ENCODE measurements around the gene TBCCD1.

TBCCD1 gene

DNA sequence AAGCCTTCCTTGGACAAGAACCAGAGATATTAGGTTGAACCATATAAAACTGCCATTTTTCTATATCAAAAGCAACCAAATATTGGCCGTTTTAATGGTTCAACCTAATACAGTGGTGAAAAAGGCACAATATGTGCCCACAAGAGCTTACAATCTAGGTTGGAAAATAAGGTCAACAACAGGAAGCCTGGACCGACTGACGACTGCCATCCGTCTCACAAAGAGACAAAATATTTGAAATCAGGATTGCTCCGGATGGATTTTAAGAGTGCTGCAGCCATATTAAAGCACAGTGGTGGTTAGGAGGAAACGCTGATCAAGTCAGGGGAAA, 47.1 kb upstream of the TBCCD1 start:
- H2AFZ ChIP-seq (ENCODE audit: low read depth, low read length): 0 out of 2 replicates have a peak overlapping the region, but pooled peaks have one; percentile 56
- no peaks in the 10 kb centered on the region for H3K9me3 ChIP-seq (ENCODE audit: insufficient read depth, low read length, severe bottlenecking)
- no peaks in the 10 kb centered on the region for H3K36me3 ChIP-seq (ENCODE audit: insufficient read depth, low read length)
- H4K20me1 ChIP-seq (ENCODE audit: insufficient read depth, low read length): no peaks in the 10 kb centered on the region
- H3K79me2 ChIP-seq (ENCODE audit: insufficient read depth, low read length): no peaks in the 10 kb centered on the region
- H3K9ac ChIP-seq (ENCODE audit: low read depth, low read length): no peak overlapping the region
- TF ChIP-seq EZH2 (IDR thresholded peaks at IDR 0.05; ENCODE audit: borderline replicate concordance, low read depth, low read length, severe bottlenecking) (no peak), CTCF (IDR thresholded peaks at IDR 0.05; ENCODE audit: borderline replicate concordance, extremely low read depth, low read length, poor library complexity, severe bottlenecking) (no peak)
- H3K4me2 ChIP-seq (ENCODE audit: insufficient read depth, low read length): 0 out of 2 replicates have a peak overlapping the region, but pooled peaks have one; percentile 41
- H3K27ac ChIP-seq (ENCODE audit: low read length): no peak overlapping the region
- H3K4me3 ChIP-seq (ENCODE audit: low read depth in 1 of 2, low read length in 2 of 2): no peak overlapping the region
- peaks cover 25% of the 10 kb centered on the region for H3K4me1 ChIP-seq (ENCODE audit: insufficient read depth, low read length)
- peaks cover 36% of the 10 kb centered on the region for H3K27me3 ChIP-seq (ENCODE audit: insufficient read depth, low read length, poor library complexity)
- no peak for ATAC-seq (ENCODE audit: insufficient read depth, low read depth)
- no peak for DNase-seq

DNA sequence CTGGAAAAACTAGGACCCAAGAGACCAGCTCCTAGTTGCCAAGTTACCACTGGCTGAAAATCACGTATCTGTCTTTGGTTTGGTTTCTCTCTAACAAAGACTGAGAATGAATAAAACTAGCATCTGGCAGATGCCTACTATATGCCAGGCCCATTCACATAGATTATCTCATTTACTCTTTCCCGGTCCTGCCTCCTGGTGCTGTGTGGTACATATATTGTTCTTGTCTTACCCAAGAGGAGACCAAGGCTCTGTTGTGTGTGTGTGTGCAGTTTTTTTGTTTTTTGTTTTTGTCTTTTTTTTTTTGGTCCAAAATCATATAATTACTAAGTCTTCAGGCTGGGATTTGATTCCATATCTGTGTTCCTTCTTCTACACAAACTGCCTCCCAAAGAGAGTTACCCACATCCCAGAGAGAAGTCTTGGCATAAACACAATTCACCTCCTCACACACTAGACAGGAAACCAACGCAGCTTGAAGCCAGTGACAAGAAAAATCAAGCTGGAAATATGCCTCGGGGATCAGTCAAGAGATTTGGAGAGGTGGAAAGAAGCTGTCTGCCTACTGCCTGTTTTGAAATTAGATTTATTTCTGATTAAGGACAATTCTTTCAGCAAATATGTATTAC, 46.6 kb upstream of the TBCCD1 start:
- DNase-seq: no peak
- peaks cover 25% of the 10 kb centered on the region for H3K4me1 ChIP-seq (ENCODE audit: insufficient read depth, low read length)
- no peak overlapping the region for H3K9ac ChIP-seq (ENCODE audit: low read depth, low read length)
- peaks cover 36% of the 10 kb centered on the region for H3K27me3 ChIP-seq (ENCODE audit: insufficient read depth, low read length, poor library complexity)
- H3K4me2 ChIP-seq (ENCODE audit: insufficient read depth, low read length): no peak overlapping the region
- TF ChIP-seq CTCF (IDR thresholded peaks at IDR 0.05; ENCODE audit: borderline replicate concordance, extremely low read depth, low read length, poor library complexity, severe bottlenecking): no peak
- TF ChIP-seq EZH2 (IDR thresholded peaks at IDR 0.05; ENCODE audit: borderline replicate concordance, low read depth, low read length, severe bottlenecking): no peak
- H3K79me2 ChIP-seq (ENCODE audit: insufficient read depth, low read length): no peaks in the 10 kb centered on the region
- no peaks in the 10 kb centered on the region for H4K20me1 ChIP-seq (ENCODE audit: insufficient read depth, low read length)
- no peaks in the 10 kb centered on the region for H3K9me3 ChIP-seq (ENCODE audit: insufficient read depth, low read length, severe bottlenecking)
- no peak for ATAC-seq (ENCODE audit: insufficient read depth, low read depth)
- no peak overlapping the region for H3K4me3 ChIP-seq (ENCODE audit: low read depth in 1 of 2, low read length in 2 of 2)
- H3K27ac ChIP-seq (ENCODE audit: low read length): no peak overlapping the region
- no peaks in the 10 kb centered on the region for H3K36me3 ChIP-seq (ENCODE audit: insufficient read depth, low read length)
- no peak overlapping the region for H2AFZ ChIP-seq (ENCODE audit: low read depth, low read length)

DNA sequence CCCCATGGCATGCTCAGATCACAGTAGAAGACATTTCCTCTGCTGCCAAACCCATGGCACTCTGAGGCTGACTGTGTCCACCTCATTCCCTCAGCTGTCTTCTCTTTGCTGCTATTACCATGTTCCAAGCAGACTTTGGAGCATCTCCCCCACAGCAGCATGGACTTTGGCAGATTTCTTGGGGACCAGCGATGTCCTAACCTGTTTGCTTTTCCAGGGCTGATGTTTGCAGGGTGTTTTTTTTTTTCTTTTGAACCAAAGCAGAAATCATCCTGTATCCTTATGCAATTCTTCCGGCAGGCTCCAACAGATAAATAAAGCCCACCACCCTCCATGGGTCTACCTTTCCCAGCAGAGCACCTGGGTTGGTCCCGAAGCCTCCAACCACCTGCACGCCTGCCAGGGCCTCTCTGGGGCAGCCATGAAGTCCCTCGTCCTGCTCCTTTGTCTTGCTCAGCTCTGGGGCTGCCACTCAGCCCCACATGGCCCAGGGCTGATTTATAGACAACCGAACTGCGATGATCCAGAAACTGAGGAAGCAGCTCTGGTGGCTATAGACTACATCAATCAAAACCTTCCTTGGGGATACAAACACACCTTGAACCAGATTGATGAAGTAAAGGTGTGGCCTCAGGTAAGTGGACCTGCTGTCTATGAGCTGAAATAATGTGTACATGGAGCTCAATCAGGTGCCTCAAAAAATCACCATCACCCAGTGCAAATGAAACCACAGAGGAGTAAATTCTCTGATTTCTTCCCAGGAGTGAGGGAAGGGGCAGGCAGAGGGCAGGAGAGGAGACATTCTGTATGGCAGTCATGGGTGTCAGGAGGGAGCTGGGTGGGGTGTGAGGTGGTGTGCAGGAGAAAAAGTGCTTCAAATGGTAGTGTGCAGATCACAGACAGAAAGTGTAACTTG, 45.8 kb upstream of the TBCCD1 start, which contains the start of gene AHSG:
Gene AHSG (plus strand): TSS at position 340 of the 916 bp plus-strand sequence. CDS start 82 bp downstream, at position 422.
- Histone ChIP-seq H3K27ac (ENCODE audit: low read length) (no peak within 1 kb of the TSS), H3K4me2 (ENCODE audit: insufficient read depth, low read length) (no peak within 1 kb of the TSS), H3K4me3 (ENCODE audit: low read depth in 1 of 2, low read length in 2 of 2) (no peak within 1 kb of the TSS), H2AFZ (ENCODE audit: low read depth, low read length) (no peak within 1 kb of the TSS), H4K20me1 (ENCODE audit: insufficient read depth, low read length) (no peaks in the 10 kb centered on the region), H3K4me1 (ENCODE audit: insufficient read depth, low read length) (peaks cover 25% of the 10 kb centered on the region), H3K9me3 (ENCODE audit: insufficient read depth, low read length, severe bottlenecking) (no peaks in the 10 kb centered on the region), H3K79me2 (ENCODE audit: insufficient read depth, low read length) (no peaks in the 10 kb centered on the region), H3K36me3 (ENCODE audit: insufficient read depth, low read length) (no peaks in the 10 kb centered on the region), H3K9ac (ENCODE audit: low read depth, low read length) (no peak within 1 kb of the TSS), H3K27me3 (ENCODE audit: insufficient read depth, low read length, poor library complexity) (peaks cover 34% of the 10 kb centered on the region)
- DNase-seq (no peak), ATAC-seq (ENCODE audit: insufficient read depth, low read depth) (no peak)
- TF ChIP-seq EZH2 (IDR thresholded peaks at IDR 0.05; ENCODE audit: borderline replicate concordance, low read depth, low read length, severe bottlenecking): no peak
- TF ChIP-seq CTCF (IDR thresholded peaks at IDR 0.05; ENCODE audit: borderline replicate concordance, extremely low read depth, low read length, poor library complexity, severe bottlenecking): no peak
